GM19452 (cell line): ENCODE data around the gene MAGED4.
"Not testable (repeated sequence)": the region's sequence is repeated elsewhere in the genome, so short reads cannot be mapped to it uniquely, and the experiment has no call there.

ENCODE experiments used
- ATAC-seq: cut with Tn5 transposase; IDR thresholded peaks from one replicate; pipeline ENCODE4 v1.9.1; 2021; ENCODE audit not compliant: unreplicated experiment

The MAGED4 gene

GRCh38 chrX:52184440-52185077 lies at the start of gene MAGED4:
TSS of gene MAGED4 (plus strand) at chrX:52184888. CDS start at chrX:52185923, 1,035 bp downstream.
- ATAC-seq = not testable (repeated sequence)

- ATAC-seq = no peak
Measured at GRCh38 chrX:52138830-52139544, 45.7 kb upstream of the MAGED4 start.

GRCh38 chrX:52139545-52139895 lies 45.2 kb upstream of the MAGED4 start:
- no peak for ATAC-seq

- ATAC-seq = no peak
Measured at GRCh38 chrX:52140020-52140419, 44.7 kb upstream of the MAGED4 start.

GRCh38 chrX:52150667-52151066 lies 34.0 kb upstream of the MAGED4 start:
- not testable (repeated sequence) for ATAC-seq

- ATAC-seq = not testable (repeated sequence)
Measured at GRCh38 chrX:52160140-52160539, 24.5 kb upstream of the MAGED4 start.

- no peak for ATAC-seq
Measured at GRCh38 chrX:52166840-52167239, 17.8 kb upstream of the MAGED4 start.

GRCh38 chrX:52171055-52171454 lies 13.6 kb upstream of the MAGED4 start:
- ATAC-seq = not testable (repeated sequence)

GRCh38 chrX:52185078-52185453 lies 378 bp downstream of the MAGED4 start:
- ATAC-seq = not testable (repeated sequence)

- not testable (repeated sequence) for ATAC-seq
Measured at GRCh38 chrX:52211405-52211804, 26.7 kb downstream of the MAGED4 start.

GRCh38 chrX:52213276-52213675 lies 28.6 kb downstream of the MAGED4 start:
- ATAC-seq = no peak

- ATAC-seq = no peak
Measured at GRCh38 chrX:52216541-52216940, 31.9 kb downstream of the MAGED4 start.

GRCh38 chrX:52217494-52218160 lies 32.9 kb downstream of the MAGED4 start:
- no peak for ATAC-seq

- no peak for ATAC-seq
Measured at GRCh38 chrX:52220936-52221335, 36.2 kb downstream of the MAGED4 start.
